Middle frontal gyrus (tissue), 1 donor: ENCODE data around the gene BRCA2.
"Not testable (repeated sequence)": the region's sequence is repeated elsewhere in the genome, so short reads cannot be mapped to it uniquely, and the experiment has no call there.

Experiments
- DNase-seq: peaks from one replicate; pipeline ENCODE4 v3.0.0-alpha.2; 2015; ENCODE audit warnings: low spot score; ENCODE audit errors: extremely low spot score

BRCA2 gene

GRCh38 chr13:32311188-32311897, 4.0 kb upstream of the BRCA2 start:
- DNase-seq, result no peak

- no peak for DNase-seq
These were observed 754 bp upstream of the BRCA2 start for GRCh38 chr13:32314271-32315237.

GRCh38 chr13:32316028-32316339, 676 bp downstream of the BRCA2 start:
- DNase-seq, result no peak

GRCh38 chr13:32316501-32316900, 1.2 kb downstream of the BRCA2 start:
- no peak for DNase-seq

- DNase-seq, result no peak
These were observed 2.6 kb downstream of the BRCA2 start for GRCh38 chr13:32317716-32318465.

- DNase-seq, result no peak
These were observed 5.2 kb downstream of the BRCA2 start for GRCh38 chr13:32320528-32320927.

- no peak for DNase-seq
These were observed 8.6 kb downstream of the BRCA2 start for GRCh38 chr13:32323912-32324311.

DNA sequence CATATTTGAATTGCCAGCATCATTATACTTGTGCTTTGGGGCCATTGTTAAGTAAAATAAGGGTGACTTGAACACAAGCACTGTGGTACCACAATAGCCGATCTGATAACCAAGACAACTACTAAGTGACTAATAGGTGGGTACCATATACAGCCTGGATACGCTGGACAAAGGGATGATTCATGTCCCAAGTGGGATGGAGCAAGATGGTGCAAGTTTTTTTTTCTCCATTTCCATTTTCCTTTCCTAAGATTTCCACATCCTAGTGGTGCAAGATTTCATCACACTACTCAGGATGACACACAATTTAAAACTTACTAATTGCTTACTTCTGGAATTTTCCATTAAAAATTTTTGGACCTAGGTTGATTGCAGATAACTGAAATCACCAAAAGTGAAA, 15.1 kb downstream of the BRCA2 start:
- no peak for DNase-seq

DNA sequence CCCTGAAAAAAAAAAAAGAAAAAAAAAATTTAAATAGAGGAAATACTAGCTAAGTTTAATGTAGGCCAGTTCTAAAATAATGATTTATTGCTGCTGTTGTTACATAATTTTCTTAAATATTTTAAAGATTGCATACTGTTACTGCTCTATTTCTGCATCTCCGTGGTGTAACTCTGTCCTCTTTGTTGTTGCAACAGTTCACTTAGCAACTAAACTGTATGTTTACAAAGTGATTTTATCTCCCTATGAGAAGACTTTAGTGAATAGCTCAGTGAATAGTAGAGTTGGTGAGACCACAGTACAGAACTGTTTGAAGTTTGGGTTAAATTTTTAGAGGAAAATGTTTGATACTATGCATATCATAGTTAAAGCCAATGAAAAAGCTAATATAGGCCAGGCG, 19.4 kb downstream of the BRCA2 start:
- DNase-seq, result no peak

- DNase-seq, result no peak
These were observed 25.6 kb downstream of the BRCA2 start for GRCh38 chr13:32340914-32341313.

GRCh38 chr13:32347651-32348050, 32.3 kb downstream of the BRCA2 start:
- no peak for DNase-seq

- DNase-seq, result not testable (repeated sequence)
These were observed 35.6 kb downstream of the BRCA2 start for GRCh38 chr13:32350839-32351441.

DNA sequence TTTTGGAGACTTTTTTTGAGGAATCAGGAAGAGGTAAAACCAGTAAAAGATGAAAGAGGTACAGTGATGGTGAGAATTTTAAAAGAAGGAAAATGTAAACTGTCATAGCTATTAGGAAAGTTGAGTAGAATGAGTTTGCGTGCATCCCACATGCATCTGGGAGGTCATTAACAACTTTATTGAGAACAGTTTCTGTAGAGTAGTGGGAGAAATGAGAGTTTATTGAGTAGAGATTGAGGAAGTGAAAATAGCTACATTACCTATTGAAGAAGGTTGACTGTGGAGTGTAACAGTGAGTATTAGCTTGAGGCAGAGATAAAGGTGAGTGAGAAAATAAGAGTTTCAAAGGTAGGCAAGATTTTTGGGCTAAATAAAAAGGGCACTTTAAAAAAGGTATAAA, 38.7 kb downstream of the BRCA2 start:
- DNase-seq, result no peak

GRCh38 chr13:32355935-32356334, 40.6 kb downstream of the BRCA2 start:
- DNase-seq, result not testable (repeated sequence)

DNA sequence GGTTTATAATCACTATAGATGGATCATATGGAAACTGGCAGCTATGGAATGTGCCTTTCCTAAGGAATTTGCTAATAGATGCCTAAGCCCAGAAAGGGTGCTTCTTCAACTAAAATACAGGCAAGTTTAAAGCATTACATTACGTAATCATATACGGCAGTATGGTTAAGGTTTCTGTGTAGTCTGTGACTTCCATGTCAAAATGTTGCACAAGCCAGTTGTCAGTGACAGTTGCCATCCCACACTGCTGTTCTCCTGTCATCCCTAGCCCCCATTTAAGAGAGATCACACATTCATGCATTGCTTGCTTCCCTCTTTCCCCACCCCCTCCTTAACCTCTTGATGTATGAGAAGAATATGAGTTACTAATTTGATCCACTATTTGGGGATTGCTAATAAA, 47.3 kb downstream of the BRCA2 start:
- DNase-seq, result no peak

GRCh38 chr13:32370805-32371204, 55.5 kb downstream of the BRCA2 start:
- no peak for DNase-seq

GRCh38 chr13:32376642-32377415, 61.5 kb downstream of the BRCA2 start:
- no peak for DNase-seq

DNA sequence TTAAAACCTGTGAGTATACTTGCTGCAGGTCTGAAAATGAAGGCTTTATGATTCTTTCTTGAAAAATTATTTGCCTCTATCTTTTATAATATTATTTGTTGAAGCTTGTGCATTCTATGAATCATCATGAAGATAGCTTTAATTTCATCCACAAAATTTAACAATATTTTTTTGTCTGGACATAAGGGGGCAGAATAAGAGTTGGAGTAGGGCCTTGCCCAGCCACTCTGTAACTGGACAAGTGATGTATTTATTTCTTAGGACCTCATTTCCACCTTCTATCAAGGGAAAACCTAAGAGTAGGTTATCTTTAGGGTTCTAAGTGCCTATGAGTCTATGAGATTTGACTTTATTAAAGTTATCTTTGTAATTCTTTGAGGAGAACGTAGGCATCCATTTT, 62.7 kb downstream of the BRCA2 start:
- no peak for DNase-seq

DNA sequence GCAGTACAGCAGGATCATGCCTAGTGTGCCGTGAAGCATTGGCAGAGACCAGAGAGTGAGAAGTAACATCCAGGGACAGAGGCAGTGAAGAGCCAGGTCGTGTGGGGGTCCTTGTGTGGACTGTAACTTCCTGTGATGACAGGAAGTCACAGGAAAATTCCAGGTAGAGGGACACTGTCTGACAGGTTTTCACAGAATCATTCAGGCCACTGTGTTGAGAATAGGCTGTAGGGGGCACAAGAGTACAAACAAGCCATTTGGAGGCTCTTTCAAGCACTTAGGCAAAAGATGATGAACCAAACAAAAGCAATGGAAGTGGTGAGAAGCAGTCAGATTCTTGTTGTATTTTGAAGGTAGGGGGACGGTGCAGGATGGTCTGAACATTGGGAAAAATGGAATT, 66.2 kb downstream of the BRCA2 start:
- DNase-seq, result no peak

DNA sequence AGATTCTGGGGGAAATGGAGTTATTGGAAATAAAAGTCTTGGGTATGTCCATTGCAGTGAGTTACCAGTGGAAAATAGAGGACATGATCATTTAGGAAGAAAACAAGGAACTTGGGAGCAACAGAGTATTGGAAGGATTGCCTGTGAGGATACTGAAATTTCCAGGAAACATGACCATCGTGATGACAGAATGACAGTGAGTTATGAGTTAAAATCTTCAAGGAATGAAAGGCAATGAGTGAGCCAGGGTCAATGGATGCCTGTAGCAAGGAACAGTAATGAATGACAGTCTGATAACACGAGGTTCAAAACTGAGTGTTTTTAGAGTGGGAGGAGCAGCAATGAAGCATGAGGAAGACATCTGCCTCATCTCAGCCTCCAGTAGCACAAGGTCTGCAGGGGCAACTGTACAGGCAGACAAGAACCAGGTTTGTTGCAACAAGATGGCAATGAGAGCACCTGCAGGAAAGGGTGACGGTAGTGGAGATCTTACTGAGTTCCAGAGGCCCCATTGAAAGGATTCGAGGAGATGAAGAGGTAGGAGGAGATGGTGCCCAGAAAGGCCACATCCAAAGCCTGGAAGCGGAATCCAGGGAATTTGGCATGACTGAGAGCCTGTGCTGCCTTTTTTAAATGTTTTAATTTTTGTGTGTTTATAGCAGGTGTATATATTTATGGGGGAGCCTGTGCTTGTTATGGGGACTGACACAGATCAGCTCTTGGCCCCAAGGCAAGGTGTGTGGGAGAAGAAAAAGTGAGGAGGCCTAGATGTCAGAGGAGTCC, 68.7 kb downstream of the BRCA2 start:
- DNase-seq, result no peak
